Neural progenitor cell (in vitro differentiated cells): ENCODE measurements around the gene TRAF1. TPM values are rescaled to one million over a fixed set of nuclear protein-coding genes. Genes with fewer than 3 reads are reported as not detected.

Experiments
- DNase-seq: peaks from one replicate; pipeline ENCODE4 v3.0.0-alpha.2; 2016; ENCODE audit warnings: low spot score
- H2AFZ ChIP-seq: fragments of 200-600 bp; sonication (generic); replicated peaks from 2 replicates; pipeline ENCODE4 v1.6.1; 2016; ENCODE audit warnings: antibody characterized with exemption
- H3F3A ChIP-seq: fragments of 200-600 bp; sonication (generic); 2 replicates; pipeline ENCODE4 v1.6.1; 2016; ENCODE audit warnings: antibody characterized with exemption, low read depth
- H3K27ac ChIP-seq: fragments of 200-600 bp; sonication (generic); 2 replicates; pipeline ENCODE4 v1.5.1; 2016; ENCODE audit warnings: mild to moderate bottlenecking
- H3K27me3 ChIP-seq: fragments of 200-600 bp; sonication (generic); 2 replicates; pipeline ENCODE4 v1.6.1; 2016; ENCODE audit warnings: mild to moderate bottlenecking, moderate library complexity
- H3K36me3 ChIP-seq: fragments of 200-600 bp; sonication (generic); 2 replicates; pipeline ENCODE4 v1.5.1; 2016
- H3K4me1 ChIP-seq: fragments of 200-600 bp; sonication (generic); 2 replicates; pipeline ENCODE4 v1.6.1; 2016; ENCODE audit warnings: mixed run types
- H3K4me2 ChIP-seq: fragments of 200-600 bp; sonication (generic); 2 replicates; pipeline ENCODE4 v1.6.1; 2016
- H3K4me3 ChIP-seq: fragments of 200-600 bp; sonication (generic); 2 replicates; pipeline ENCODE4 v1.5.1; 2016
- H3K79me2 ChIP-seq: fragments of 200-600 bp; sonication (generic); 2 replicates; pipeline ENCODE4 v1.6.1; 2016; ENCODE audit warnings: low read depth
- H3K9ac ChIP-seq: fragments of 200-600 bp; sonication (generic); 2 replicates; pipeline ENCODE4 v1.6.1; 2016
- H3K9me3 ChIP-seq: fragments of 200-600 bp; sonication (generic); 2 replicates; pipeline ENCODE4 v1.5.1; 2016; ENCODE audit warnings: low read depth
- H4K20me1 ChIP-seq: fragments of 200-600 bp; sonication (generic); 2 replicates; pipeline ENCODE4 v1.6.1; 2016; ENCODE audit warnings: low read depth
- H3K27ac Mint-ChIP-seq: 3 replicates; pipeline ENCODE4 v1.8.0; 2021; ENCODE audit warnings: mixed read lengths
- H3K27me3 Mint-ChIP-seq: 2 replicates; pipeline ENCODE4 v1.8.0; 2022; ENCODE audit warnings: low read depth, mild to moderate bottlenecking, inconsistent platforms, moderate library complexity, mixed read lengths; ENCODE audit not compliant: insufficient read depth
- H3K36me3 Mint-ChIP-seq: 3 replicates; pipeline ENCODE4 v1.8.0; 2021; ENCODE audit warnings: mixed read lengths
- H3K4me1 Mint-ChIP-seq: 3 replicates; pipeline ENCODE4 v1.8.0; 2021; ENCODE audit warnings: mixed read lengths
- H3K4me3 Mint-ChIP-seq: 3 replicates; pipeline ENCODE4 v1.8.0; 2021; ENCODE audit warnings: mild to moderate bottlenecking, moderate library complexity, mixed read lengths
- H3K9me3 Mint-ChIP-seq: 3 replicates; pipeline ENCODE4 v1.8.0; 2020; ENCODE audit warnings: mixed read lengths
- EZH2 ChIP-seq: fragments of 200-600 bp; sonication (generic); IDR thresholded peaks from 2 replicates; pipeline ENCODE4 v1.6.1; 2017; ENCODE audit warnings: antibody characterized with exemption, mild to moderate bottlenecking, moderate library complexity
- EZH2phosphoT487 ChIP-seq: fragments of 200-600 bp; sonication (generic); IDR thresholded peaks from 2 replicates; pipeline ENCODE4 v1.6.1; 2017; ENCODE audit warnings: antibody characterized with exemption
- total RNA-seq: library from RNA; depleted of rRNA; stranded (reverse); fragments of >200 nt; gene quantifications from 2 replicates; pipeline ENCODE4 v1.2.3, GENCODE V29; 2015; ENCODE audit warnings: low replicate concordance
- TF ChIP-seq, protein P1 (sequence below): fragments of 200-600 bp; sonication (generic); IDR thresholded peaks from 2 replicates; pipeline ENCODE4 v1.5.1; 2017; ENCODE audit warnings: antibody characterized with exemption, mild to moderate bottlenecking

The TRAF1 gene
- total RNA-seq, 1 donor from 2014 or later: 3.2 TPM

DNA sequence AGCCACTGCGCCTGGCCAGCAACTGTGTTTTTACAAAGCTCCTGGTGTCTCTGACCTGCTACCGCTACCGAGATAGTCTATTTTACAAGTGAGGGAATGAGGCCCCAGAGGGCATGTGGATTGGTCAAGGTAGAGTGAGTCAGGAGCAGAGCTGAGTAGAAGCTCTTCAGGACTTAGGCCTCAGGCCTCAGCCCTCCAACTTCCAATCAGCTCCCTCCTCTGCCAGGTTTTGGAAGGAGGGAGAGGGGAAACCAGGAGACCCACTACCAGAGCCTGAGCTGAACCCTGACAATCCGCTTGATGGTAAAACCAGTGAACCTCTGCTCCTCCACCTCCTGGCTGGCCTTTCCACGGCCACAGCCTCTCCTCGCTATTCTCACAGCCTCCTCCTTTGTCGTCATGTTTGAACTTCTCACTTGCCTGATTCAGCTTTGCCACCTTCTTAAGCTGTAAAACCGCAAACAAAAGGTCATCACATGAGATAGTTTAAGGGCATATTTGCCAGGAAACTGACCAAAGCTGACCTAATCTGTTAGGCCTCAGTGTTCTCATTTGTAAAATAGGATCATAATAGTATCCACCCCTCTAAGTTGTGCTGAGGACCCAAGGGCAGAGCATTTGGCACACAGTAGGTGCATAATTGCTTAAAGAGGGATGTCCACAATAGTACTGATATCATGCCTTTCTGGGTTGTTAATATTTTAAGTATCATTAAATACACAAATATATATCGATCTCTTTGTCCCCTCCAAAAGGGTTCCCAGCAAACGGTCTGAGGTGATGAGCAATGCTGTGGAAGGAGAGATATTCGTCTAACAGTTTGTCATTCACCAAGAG, 1.7 kb downstream of the TRAF1 start:
- H3K4me3 Mint-ChIP-seq: no peak overlapping the region
- peaks cover 13% of the 10 kb centered on the region for H3F3A ChIP-seq
- H3K4me1 ChIP-seq: peaks cover 4% of the 10 kb centered on the region
- no peaks in the 10 kb centered on the region for H4K20me1 ChIP-seq
- no peak for DNase-seq
- no peak overlapping the region for H3K4me3 ChIP-seq
- H3K4me2 ChIP-seq: no peak overlapping the region
- no peaks in the 10 kb centered on the region for H3K36me3 ChIP-seq
- H3K27me3 Mint-ChIP-seq: no peaks in the 10 kb centered on the region
- no peak overlapping the region for H2AFZ ChIP-seq
- H3K9me3 Mint-ChIP-seq: no peaks in the 10 kb centered on the region
- H3K9ac ChIP-seq: no peak overlapping the region
- no peaks in the 10 kb centered on the region for H3K36me3 Mint-ChIP-seq
- H3K27me3 ChIP-seq: peaks cover 14% of the 10 kb centered on the region
- no peaks in the 10 kb centered on the region for H3K79me2 ChIP-seq
- no peak overlapping the region for H3K27ac ChIP-seq
- peaks cover 31% of the 10 kb centered on the region for H3K4me1 Mint-ChIP-seq
- TF ChIP-seq EZH2phosphoT487: no peak
- TF ChIP-seq, protein P1, sequence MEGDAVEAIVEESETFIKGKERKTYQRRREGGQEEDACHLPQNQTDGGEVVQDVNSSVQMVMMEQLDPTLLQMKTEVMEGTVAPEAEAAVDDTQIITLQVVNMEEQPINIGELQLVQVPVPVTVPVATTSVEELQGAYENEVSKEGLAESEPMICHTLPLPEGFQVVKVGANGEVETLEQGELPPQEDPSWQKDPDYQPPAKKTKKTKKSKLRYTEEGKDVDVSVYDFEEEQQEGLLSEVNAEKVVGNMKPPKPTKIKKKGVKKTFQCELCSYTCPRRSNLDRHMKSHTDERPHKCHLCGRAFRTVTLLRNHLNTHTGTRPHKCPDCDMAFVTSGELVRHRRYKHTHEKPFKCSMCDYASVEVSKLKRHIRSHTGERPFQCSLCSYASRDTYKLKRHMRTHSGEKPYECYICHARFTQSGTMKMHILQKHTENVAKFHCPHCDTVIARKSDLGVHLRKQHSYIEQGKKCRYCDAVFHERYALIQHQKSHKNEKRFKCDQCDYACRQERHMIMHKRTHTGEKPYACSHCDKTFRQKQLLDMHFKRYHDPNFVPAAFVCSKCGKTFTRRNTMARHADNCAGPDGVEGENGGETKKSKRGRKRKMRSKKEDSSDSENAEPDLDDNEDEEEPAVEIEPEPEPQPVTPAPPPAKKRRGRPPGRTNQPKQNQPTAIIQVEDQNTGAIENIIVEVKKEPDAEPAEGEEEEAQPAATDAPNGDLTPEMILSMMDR: no peak
- no peak for TF ChIP-seq EZH2
- H3K9me3 ChIP-seq: no peaks in the 10 kb centered on the region
- no peak overlapping the region for H3K27ac Mint-ChIP-seq

DNA sequence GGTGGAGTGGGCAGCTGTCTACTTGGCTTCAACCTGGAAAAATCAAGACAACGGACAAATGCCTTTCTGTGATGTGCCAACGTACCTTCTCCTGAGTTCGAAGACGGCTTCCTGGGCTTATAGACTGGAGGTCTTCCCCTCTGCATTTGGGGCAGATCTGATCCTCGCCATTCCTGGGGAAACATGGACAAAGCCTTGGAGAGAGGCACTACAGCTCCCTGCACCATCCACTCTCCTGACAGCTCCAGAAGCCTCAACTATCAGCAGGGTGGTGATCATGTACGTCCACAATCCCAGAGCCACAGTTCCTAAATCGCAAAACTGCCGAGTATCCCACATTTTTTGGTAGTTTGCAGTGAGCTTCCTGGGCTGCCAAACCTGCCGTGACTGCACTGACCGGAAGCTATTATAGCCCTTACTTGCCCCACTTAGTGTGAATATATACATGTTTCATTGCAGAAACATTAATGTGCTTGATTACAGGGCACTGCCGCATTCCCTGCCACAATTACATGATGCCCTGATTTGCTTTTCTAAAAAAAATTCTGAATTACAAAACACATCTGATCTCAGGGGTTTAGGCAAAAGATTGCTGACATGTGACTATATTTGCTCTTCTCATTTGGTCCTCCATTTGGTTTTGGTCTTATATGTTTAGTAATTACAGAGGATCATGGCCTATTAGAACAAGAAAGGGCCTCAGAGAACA, 2.8 kb downstream of the TRAF1 start:
- Mint-ChIP-seq H3K27me3 (no peaks in the 10 kb centered on the region), H3K36me3 (no peaks in the 10 kb centered on the region), H3K4me3 (no peak overlapping the region), H3K9me3 (no peaks in the 10 kb centered on the region), H3K4me1 (peaks cover 35% of the 10 kb centered on the region), H3K27ac (no peak overlapping the region)
- Histone ChIP-seq H3K9me3 (no peaks in the 10 kb centered on the region), H3K79me2 (no peaks in the 10 kb centered on the region), H3K4me3 (no peak overlapping the region), H3K9ac (no peak overlapping the region), H3F3A (peaks cover 7% of the 10 kb centered on the region), H4K20me1 (no peaks in the 10 kb centered on the region), H3K4me1 (no peaks in the 10 kb centered on the region), H3K4me2 (no peak overlapping the region), H3K27ac (no peak overlapping the region), H3K36me3 (no peaks in the 10 kb centered on the region), H2AFZ (no peak overlapping the region), H3K27me3 (peaks cover 14% of the 10 kb centered on the region)
- TF ChIP-seq EZH2 (no peak), EZH2phosphoT487 (no peak)
- TF ChIP-seq, protein P1: no peak
- DNase-seq: no peak

- Histone ChIP-seq H3K9ac (no peak overlapping the region), H3K4me2 (no peak overlapping the region), H3K27ac (no peak overlapping the region), H3K36me3 (no peaks in the 10 kb centered on the region), H3K4me1 (no peaks in the 10 kb centered on the region), H3F3A (no peaks in the 10 kb centered on the region), H3K79me2 (no peaks in the 10 kb centered on the region), H3K9me3 (no peaks in the 10 kb centered on the region), H3K4me3 (no peak overlapping the region), H3K27me3 (peaks cover 4% of the 10 kb centered on the region), H4K20me1 (no peaks in the 10 kb centered on the region), H2AFZ (no peak overlapping the region)
- Mint-ChIP-seq H3K4me3 (no peak overlapping the region), H3K27ac (no peak overlapping the region), H3K4me1 (peaks cover 38% of the 10 kb centered on the region), H3K27me3 (no peaks in the 10 kb centered on the region), H3K36me3 (no peaks in the 10 kb centered on the region), H3K9me3 (no peaks in the 10 kb centered on the region)
- TF ChIP-seq EZH2phosphoT487: no peak
- TF ChIP-seq EZH2: no peak
- TF ChIP-seq, protein P1: no peak
- no peak for DNase-seq
These were observed 4.0 kb downstream of the TRAF1 start for GRCh38 chr9:120922404-120923195.
